ENCODE measurements around the gene UBASH3B. TPM values are rescaled to one million over a fixed set of nuclear protein-coding genes. Genes with fewer than 3 reads are reported as not detected.
A peak's percentile ranks its signal among the peaks of the same experiment; 100 is the strongest.
"Not testable (repeated sequence)": the region's sequence is repeated elsewhere in the genome, so short reads cannot be mapped to it uniquely, and the experiment has no call there.

The UBASH3B gene, protein sequence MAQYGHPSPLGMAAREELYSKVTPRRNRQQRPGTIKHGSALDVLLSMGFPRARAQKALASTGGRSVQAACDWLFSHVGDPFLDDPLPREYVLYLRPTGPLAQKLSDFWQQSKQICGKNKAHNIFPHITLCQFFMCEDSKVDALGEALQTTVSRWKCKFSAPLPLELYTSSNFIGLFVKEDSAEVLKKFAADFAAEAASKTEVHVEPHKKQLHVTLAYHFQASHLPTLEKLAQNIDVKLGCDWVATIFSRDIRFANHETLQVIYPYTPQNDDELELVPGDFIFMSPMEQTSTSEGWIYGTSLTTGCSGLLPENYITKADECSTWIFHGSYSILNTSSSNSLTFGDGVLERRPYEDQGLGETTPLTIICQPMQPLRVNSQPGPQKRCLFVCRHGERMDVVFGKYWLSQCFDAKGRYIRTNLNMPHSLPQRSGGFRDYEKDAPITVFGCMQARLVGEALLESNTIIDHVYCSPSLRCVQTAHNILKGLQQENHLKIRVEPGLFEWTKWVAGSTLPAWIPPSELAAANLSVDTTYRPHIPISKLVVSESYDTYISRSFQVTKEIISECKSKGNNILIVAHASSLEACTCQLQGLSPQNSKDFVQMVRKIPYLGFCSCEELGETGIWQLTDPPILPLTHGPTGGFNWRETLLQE
- total RNA-seq (2014; rRNA removed; shearing (Covaris generic)) (36.3 and 54.7 TPM in 2 replicates), total RNA-seq (2022) (72.7 and 73.0 TPM in 2 replicates), Bru-seq, nascent RNA (percentile 86 among the genes with signal in this experiment), BruChase-seq, experiment 1, labeled RNA remaining after a 6-hour chase (percentile 91 among the genes with signal in this experiment), BruChase-seq, experiment 2, labeled RNA remaining after a 2-hour chase (percentile 88 among the genes with signal in this experiment)
- long read RNA-seq, full-length matches to known transcripts, result 47 of 87 reads
- long read RNA-seq, partial matches to known transcripts, result 10 of 87 reads
- long read RNA-seq, other reads (novel, unspliced or antisense), result 30 of 87 reads

- TF ChIP-seq CTCF (conservative IDR thresholded peaks at IDR 0.05; ENCODE audit: low read length) (no peak; the same call in 1 of the 2 replicates), EZH2phosphoT487 (IDR thresholded peaks at IDR 0.05; ENCODE audit: borderline replicate concordance, low read depth, low read length) (no peak)
- Histone ChIP-seq H3K4me3 (ENCODE audit: low read depth, low read length, poor library complexity, severe bottlenecking) (peak within 1 kb of the TSS; percentile 77), H3K9me3 (ENCODE audit: low read length) (no peaks in the 10 kb centered on the region), H3K4me1 (ENCODE audit: insufficient read depth, low read length, poor library complexity, severe bottlenecking) (peaks cover 46% of the 10 kb centered on the region), H3K27ac (ENCODE audit: low read depth, low read length, poor library complexity, severe bottlenecking) (peak within 1 kb of the TSS; percentile 43), H4K20me1 (ENCODE audit: insufficient read depth, low read length) (no peaks in the 10 kb centered on the region), H2AFZ (ENCODE audit: low read length) (peak within 1 kb of the TSS; percentile 20; the same call in 1 of the 2 replicates), H3K79me2 (ENCODE audit: insufficient read depth, low read depth, low read length) (peaks cover 42% of the 10 kb centered on the region), H3K36me3 (ENCODE audit: insufficient read depth, low read length) (peaks cover 10% of the 10 kb centered on the region), H3K9me2 (ENCODE audit: insufficient read depth, low read length) (no peaks in the 10 kb centered on the region), H3K4me2 (ENCODE audit: low read length) (peak within 1 kb of the TSS; percentile 71)
- intact Hi-C loops (cut with micrococcal nuclease; ENCODE audit: unreplicated experiment), result loop anchor here (1.0 to 5.0 kb wide), 3 partner anchors 41 to 407 kb away; partner anchors contain the start of gene HSPA8
- peak; percentile 80 for DNase-seq (ENCODE audit: low spot score)
- no TSS peak for BruUV-seq (replicated peaks)
- ChIA-PET POLR2A (interaction anchor here (0.6 to 5.6 kb wide), 16 partner anchors 8 to 103 kb away, joined by 4 to 64 read pairs (median 7); no protein-coding TSS in a partner anchor), CTCF (ENCODE audit: unreplicated experiment) (interaction anchor here (0.6 to 3.9 kb wide), 10 partner anchors 9 to 100 kb away, joined by 3 to 30 read pairs (median 4); no protein-coding TSS in a partner anchor)
Observed at GRCh38 chr11:122655527-122656072, at the start of gene UBASH3B. Gene UBASH3B (plus strand): TSS chr11:122655722. CDS start chr11:122656050, 328 bp downstream.

DNA sequence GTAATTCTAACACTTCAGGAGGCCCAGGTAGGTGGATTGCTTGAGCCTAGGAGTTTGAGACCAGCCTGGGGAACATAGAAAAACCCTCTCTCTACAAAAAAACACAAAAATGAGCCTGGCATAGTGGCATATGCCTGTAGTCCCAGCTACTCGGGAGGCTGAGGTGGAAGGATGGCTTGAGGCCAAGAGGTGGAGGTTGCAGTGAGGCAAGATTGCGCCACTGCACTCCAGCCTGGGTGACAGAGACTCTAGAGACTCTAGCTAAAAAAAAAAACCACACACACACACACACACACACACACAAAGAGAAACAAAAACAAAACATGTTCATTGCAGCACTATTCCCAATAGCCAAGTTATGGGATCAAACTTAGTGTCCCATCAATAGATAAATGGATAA is 48.4 kb upstream of the UBASH3B start:
- H3K4me2 ChIP-seq (ENCODE audit: low read length); intact Hi-C loops (cut with micrococcal nuclease; ENCODE audit: unreplicated experiment); H3K79me2 ChIP-seq (ENCODE audit: insufficient read depth, low read depth, low read length); DNase-seq (ENCODE audit: low spot score); BruUV-seq (replicated peaks); H2AFZ ChIP-seq (ENCODE audit: low read length); H3K9me2 ChIP-seq (ENCODE audit: insufficient read depth, low read length); H3K36me3 ChIP-seq (ENCODE audit: insufficient read depth, low read length); H3K4me3 ChIP-seq (ENCODE audit: low read depth, low read length, poor library complexity, severe bottlenecking); POLR2A ChIA-PET; CTCF ChIA-PET (ENCODE audit: unreplicated experiment); H3K27ac ChIP-seq (ENCODE audit: low read depth, low read length, poor library complexity, severe bottlenecking); H3K9me3 ChIP-seq (ENCODE audit: low read length); H4K20me1 ChIP-seq (ENCODE audit: insufficient read depth, low read length); H3K4me1 ChIP-seq (ENCODE audit: insufficient read depth, low read length, poor library complexity, severe bottlenecking): not testable (repeated sequence)

Measured in OCI-LY7 (cell line).